Astrocyte (in vitro differentiated cells and primary cell): Measurements from ENCODE around the gene SLCO2A1. TPM values are rescaled to one million over a fixed set of nuclear protein-coding genes. Genes with fewer than 3 reads are reported as not detected.

Experiments used
- DNase-seq: peaks from one replicate; pipeline ENCODE4 v3.0.0-alpha.2; 2010; ENCODE audit warnings: low read depth
- FAIRE-seq: peaks from 2 replicates; lab custom pipeline; 2011; peaks lifted over from hg19 to GRCh38; lab: Jason Lieb, UNC
- H2AFZ ChIP-seq: 2 replicates; pipeline ENCODE4 v1.6.0; 2012; ENCODE audit warnings: low read depth, low read length, inconsistent platforms
- H3K27ac ChIP-seq: 2 replicates; pipeline ENCODE4 v1.5.1; 2011; ENCODE audit warnings: low read depth, low read length, inconsistent platforms
- H3K27me3 ChIP-seq: 2 replicates; pipeline ENCODE4 v1.6.0; 2011; ENCODE audit warnings: low read length, inconsistent platforms; ENCODE audit not compliant: insufficient read depth
- H3K36me3 ChIP-seq: 2 replicates; pipeline ENCODE4 v1.5.1; 2011; ENCODE audit warnings: low read length, inconsistent platforms; ENCODE audit not compliant: insufficient read depth
- H3K4me1 ChIP-seq: 2 replicates; pipeline ENCODE4 v1.5.1; 2011; ENCODE audit warnings: low read length, inconsistent platforms; ENCODE audit not compliant: insufficient read depth
- H3K4me2 ChIP-seq: 2 replicates; pipeline ENCODE4 v1.6.0; 2012; ENCODE audit warnings: low read length, inconsistent platforms
- H3K4me3 ChIP-seq: 2 replicates; pipeline ENCODE4 v1.5.1; 2011; ENCODE audit warnings: low read depth, mild to moderate bottlenecking, low read length, inconsistent platforms; ENCODE audit not compliant: insufficient read depth
- H3K79me2 ChIP-seq: 2 replicates; pipeline ENCODE4 v1.6.0; 2012; ENCODE audit warnings: mild to moderate bottlenecking, low read length, inconsistent platforms; ENCODE audit not compliant: insufficient read depth
- H3K9ac ChIP-seq: 2 replicates; pipeline ENCODE4 v1.6.0; 2012; ENCODE audit warnings: mild to moderate bottlenecking, low read length, inconsistent platforms
- H3K9me3 ChIP-seq: 2 replicates; pipeline ENCODE4 v1.5.1; 2012; ENCODE audit warnings: low read depth, mild to moderate bottlenecking, low read length, inconsistent platforms; ENCODE audit not compliant: insufficient read depth
- H4K20me1 ChIP-seq: 2 replicates; pipeline ENCODE4 v1.6.0; 2012; ENCODE audit warnings: low read length, inconsistent platforms; ENCODE audit not compliant: insufficient read depth
- H3K27ac Mint-ChIP-seq: one replicate; pipeline ENCODE4 v1.8.0; 2021; ENCODE audit warnings: mild to moderate bottlenecking, mixed read lengths; ENCODE audit not compliant: unreplicated experiment
- H3K27me3 Mint-ChIP-seq: one replicate; pipeline ENCODE4 v1.8.0; 2021; ENCODE audit warnings: low read depth, mixed read lengths; ENCODE audit not compliant: unreplicated experiment
- H3K36me3 Mint-ChIP-seq: one replicate; pipeline ENCODE4 v1.8.0; 2021; ENCODE audit warnings: low read depth, mixed read lengths; ENCODE audit not compliant: unreplicated experiment
- H3K4me1 Mint-ChIP-seq: one replicate; pipeline ENCODE4 v1.8.0; 2021; ENCODE audit warnings: low read depth, mixed read lengths; ENCODE audit not compliant: unreplicated experiment
- H3K4me3 Mint-ChIP-seq: one replicate; pipeline ENCODE4 v1.8.0; 2021; ENCODE audit warnings: mild to moderate bottlenecking, moderate library complexity, mixed read lengths; ENCODE audit not compliant: unreplicated experiment
- H3K9me3 Mint-ChIP-seq: one replicate; pipeline ENCODE4 v1.8.0; 2021; ENCODE audit warnings: mild to moderate bottlenecking, mixed read lengths; ENCODE audit not compliant: unreplicated experiment
- EZH2 ChIP-seq: IDR thresholded peaks from 2 replicates; pipeline ENCODE4 v1.6.1; 2012; ENCODE audit warnings: mild to moderate bottlenecking, low read length, inconsistent platforms; ENCODE audit not compliant: insufficient read depth
- total RNA-seq: library from RNA; stranded (reverse); gene quantifications from 2 replicates; pipeline ENCODE4 v1.2.1, GENCODE V29; 2021
- TF ChIP-seq, protein P1 (sequence below): IDR thresholded peaks from 2 replicates; pipeline ENCODE4 v1.5.1; 2011; ENCODE audit warnings: low read depth, mild to moderate bottlenecking, inconsistent platforms, low read length, moderate library complexity; ENCODE audit not compliant: insufficient read depth

SLCO2A1 gene
- total RNA-seq, 1 donor from 2014 or later: 2.1 TPM

DNA sequence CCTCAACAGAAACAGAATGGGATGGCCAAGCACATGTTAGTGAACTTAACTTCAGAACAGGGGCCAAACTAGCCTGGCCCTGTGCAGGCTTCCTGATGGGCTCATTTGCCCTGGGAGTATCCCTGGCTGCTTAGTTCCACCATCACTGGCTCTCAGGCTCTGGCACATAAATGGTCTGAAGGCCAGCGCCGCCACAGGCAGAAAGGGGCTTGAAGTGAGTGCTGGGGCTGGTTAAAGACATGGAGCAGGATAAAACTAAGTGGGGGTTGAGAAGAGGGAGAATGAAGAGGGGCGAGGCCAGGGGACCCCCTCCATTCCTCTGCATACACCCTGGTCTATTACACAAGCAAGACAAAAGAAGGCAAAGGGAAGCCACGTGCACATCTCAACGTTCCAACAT is 12.2 kb downstream of the SLCO2A1 start:
- Histone ChIP-seq H2AFZ (no peak overlapping the region), H4K20me1 (no peaks in the 10 kb centered on the region), H3K36me3 (no peaks in the 10 kb centered on the region), H3K9me3 (no peaks in the 10 kb centered on the region), H3K4me3 (no peak overlapping the region), H3K9ac (no peak overlapping the region), H3K79me2 (no peaks in the 10 kb centered on the region), H3K4me1 (no peaks in the 10 kb centered on the region), H3K27me3 (no peaks in the 10 kb centered on the region), H3K4me2 (no peak overlapping the region), H3K27ac (no peak overlapping the region)
- peaks cover 31% of the 10 kb centered on the region for H3K27me3 Mint-ChIP-seq
- peaks cover 1% of the 10 kb centered on the region for H3K4me1 Mint-ChIP-seq
- no peak for DNase-seq
- peaks cover 2% of the 10 kb centered on the region for H3K9me3 Mint-ChIP-seq
- FAIRE-seq: no peak
- H3K36me3 Mint-ChIP-seq: no peaks in the 10 kb centered on the region
- TF ChIP-seq, protein P1, sequence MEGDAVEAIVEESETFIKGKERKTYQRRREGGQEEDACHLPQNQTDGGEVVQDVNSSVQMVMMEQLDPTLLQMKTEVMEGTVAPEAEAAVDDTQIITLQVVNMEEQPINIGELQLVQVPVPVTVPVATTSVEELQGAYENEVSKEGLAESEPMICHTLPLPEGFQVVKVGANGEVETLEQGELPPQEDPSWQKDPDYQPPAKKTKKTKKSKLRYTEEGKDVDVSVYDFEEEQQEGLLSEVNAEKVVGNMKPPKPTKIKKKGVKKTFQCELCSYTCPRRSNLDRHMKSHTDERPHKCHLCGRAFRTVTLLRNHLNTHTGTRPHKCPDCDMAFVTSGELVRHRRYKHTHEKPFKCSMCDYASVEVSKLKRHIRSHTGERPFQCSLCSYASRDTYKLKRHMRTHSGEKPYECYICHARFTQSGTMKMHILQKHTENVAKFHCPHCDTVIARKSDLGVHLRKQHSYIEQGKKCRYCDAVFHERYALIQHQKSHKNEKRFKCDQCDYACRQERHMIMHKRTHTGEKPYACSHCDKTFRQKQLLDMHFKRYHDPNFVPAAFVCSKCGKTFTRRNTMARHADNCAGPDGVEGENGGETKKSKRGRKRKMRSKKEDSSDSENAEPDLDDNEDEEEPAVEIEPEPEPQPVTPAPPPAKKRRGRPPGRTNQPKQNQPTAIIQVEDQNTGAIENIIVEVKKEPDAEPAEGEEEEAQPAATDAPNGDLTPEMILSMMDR: no peak
- TF ChIP-seq EZH2: no peak
- H3K27ac Mint-ChIP-seq: no peak overlapping the region
- H3K4me3 Mint-ChIP-seq: no peak overlapping the region

DNA sequence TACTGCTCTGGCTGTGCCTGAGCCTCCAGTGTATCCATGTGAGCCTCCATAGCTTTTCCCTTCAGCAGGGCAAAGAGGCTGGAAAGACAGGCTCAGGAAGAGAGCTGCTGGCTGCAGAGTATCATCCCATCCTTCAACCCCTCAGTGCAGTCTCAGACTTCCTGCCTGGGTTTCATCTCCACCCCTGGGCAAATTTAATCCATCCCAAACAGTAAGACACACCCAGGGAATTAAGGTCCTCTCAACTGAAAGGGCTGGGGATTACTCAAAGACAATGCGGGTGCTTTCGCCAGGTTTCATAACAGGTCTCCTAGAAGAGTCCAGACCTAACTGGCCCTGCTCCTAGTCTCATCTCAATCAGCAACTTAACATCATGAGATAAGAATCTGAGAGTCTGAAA is 15.5 kb downstream of the SLCO2A1 start:
- Histone ChIP-seq H3K27ac (no peak overlapping the region), H3K36me3 (no peaks in the 10 kb centered on the region), H4K20me1 (no peaks in the 10 kb centered on the region), H3K4me3 (no peak overlapping the region), H2AFZ (no peak overlapping the region), H3K27me3 (no peaks in the 10 kb centered on the region), H3K9me3 (no peaks in the 10 kb centered on the region), H3K79me2 (no peaks in the 10 kb centered on the region), H3K4me2 (no peak overlapping the region), H3K9ac (no peak overlapping the region), H3K4me1 (peaks cover 11% of the 10 kb centered on the region)
- DNase-seq (no peak), FAIRE-seq (no peak)
- Mint-ChIP-seq H3K4me1 (peaks cover 11% of the 10 kb centered on the region), H3K27ac (no peak overlapping the region), H3K36me3 (no peaks in the 10 kb centered on the region), H3K4me3 (no peak overlapping the region), H3K27me3 (peaks cover 21% of the 10 kb centered on the region), H3K9me3 (peaks cover 2% of the 10 kb centered on the region)
- no peak for TF ChIP-seq EZH2
- TF ChIP-seq, protein P1: no peak

GRCh38 chr3:134013280-134013679 is 16.4 kb downstream of the SLCO2A1 start:
- peaks cover 2% of the 10 kb centered on the region for H3K9me3 Mint-ChIP-seq
- no peak overlapping the region for H3K27ac Mint-ChIP-seq
- Histone ChIP-seq H3K9ac (no peak overlapping the region), H3K27me3 (no peaks in the 10 kb centered on the region), H3K4me2 (no peak overlapping the region), H3K27ac (no peak overlapping the region), H2AFZ (no peak overlapping the region), H3K79me2 (no peaks in the 10 kb centered on the region), H3K36me3 (no peaks in the 10 kb centered on the region), H3K4me3 (no peak overlapping the region), H4K20me1 (no peaks in the 10 kb centered on the region), H3K4me1 (peaks cover 21% of the 10 kb centered on the region), H3K9me3 (no peaks in the 10 kb centered on the region)
- DNase-seq (no peak), FAIRE-seq (no peak)
- peaks cover 19% of the 10 kb centered on the region for H3K27me3 Mint-ChIP-seq
- TF ChIP-seq EZH2: no peak
- TF ChIP-seq, protein P1: no peak
- peaks cover 21% of the 10 kb centered on the region for H3K4me1 Mint-ChIP-seq
- H3K36me3 Mint-ChIP-seq: no peaks in the 10 kb centered on the region
- H3K4me3 Mint-ChIP-seq: no peak overlapping the region
